ENCODE data around the gene FGF21. TPM values are rescaled to one million over a fixed set of nuclear protein-coding genes. Genes with fewer than 3 reads are reported as not detected.
A peak's percentile ranks its signal among the peaks of the same experiment; 100 is the strongest.

FGF21 gene
- total and polyA plus RNA-seq, 4 experiments from 2014 or later = not detected

DNA sequence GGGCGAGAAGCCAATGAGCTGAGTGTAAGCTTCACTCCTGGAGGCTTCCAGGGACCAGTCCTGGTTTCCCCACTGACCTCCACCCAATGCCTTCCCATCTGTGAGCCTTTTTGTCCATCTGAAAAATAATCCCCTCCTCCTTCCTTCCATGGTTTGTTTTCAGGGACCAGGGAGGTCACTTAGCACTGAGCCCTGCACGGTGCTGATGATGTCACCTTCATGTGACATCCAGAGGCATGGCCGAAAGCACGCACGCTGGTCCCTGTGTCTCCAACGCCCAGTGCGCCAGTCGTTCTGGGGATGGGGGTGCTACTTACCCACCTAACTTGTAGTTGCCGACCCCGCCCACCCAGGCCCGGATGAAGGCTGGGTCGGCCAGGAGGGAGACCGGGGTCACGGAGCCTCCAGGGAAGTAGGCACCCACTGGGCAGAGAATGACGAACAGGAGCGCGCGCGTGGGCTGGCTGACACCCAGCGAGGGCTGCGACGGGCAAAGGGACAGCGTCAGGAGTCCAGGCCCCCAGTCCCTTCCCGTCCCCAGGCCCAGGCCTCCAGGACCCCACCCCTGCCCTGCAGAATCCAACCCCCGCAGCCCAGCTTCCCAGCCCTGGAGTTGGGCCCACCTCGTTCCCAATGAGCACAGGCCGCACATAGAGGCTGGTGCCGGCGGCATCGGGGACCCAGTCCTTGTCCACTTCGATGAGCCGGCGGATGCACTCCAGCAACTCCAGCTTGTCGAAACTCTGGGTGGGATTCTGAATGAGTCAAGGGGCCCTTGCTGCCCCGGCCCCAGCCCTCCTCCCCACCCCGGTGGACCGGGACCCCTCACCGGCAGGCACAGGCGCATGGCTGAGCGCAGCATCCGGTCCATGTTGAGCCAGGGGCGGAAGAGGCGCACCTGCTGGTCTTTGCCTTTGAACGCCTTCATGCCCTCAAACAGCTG is 44.3 kb downstream of the FGF21 start:
- intact Hi-C loops (cut with micrococcal nuclease) = no loop called here
- no peaks in the 10 kb centered on the region for H3K36me3 Mint-ChIP-seq
- POLR2A ChIA-PET (ENCODE audit: partially characterized antibody) = interaction anchor here (1.0 kb wide), 1 partner anchor 165 kb away, joined by 3 read pairs; the partner anchor contains the start of gene FTL
- H3K27me3 Mint-ChIP-seq = no peaks in the 10 kb centered on the region
- no peaks in the 10 kb centered on the region for H3K36me3 ChIP-seq (ENCODE audit: insufficient read depth, low read length)
- H3K4me1 Mint-ChIP-seq = peaks cover 6 to 13% (median 7%) of the 10 kb centered on the region in 4 donors
- H3K4me3 ChIP-seq (ENCODE audit: low read length in 2 of 2) = no peak overlapping the region
- no peak for DNase-seq
- no peaks in the 10 kb centered on the region for H3K9me3 Mint-ChIP-seq
- no peaks in the 10 kb centered on the region for H3K27me3 ChIP-seq (ENCODE audit: insufficient read depth, low read length)
- no peak overlapping the region for H3K4me3 Mint-ChIP-seq
- H3K27ac ChIP-seq (ENCODE audit: low read depth, low read length) = no peak overlapping the region
- peaks cover 5% of the 10 kb centered on the region for H3K4me1 ChIP-seq (ENCODE audit: insufficient read depth, low read length)
- CTCF ChIA-PET (ENCODE audit: partially characterized antibody) = interaction anchor here (0.8 to 2.0 kb wide), 2 partner anchors 12 to 42 kb away, joined by 3 to 11 read pairs; no protein-coding TSS in a partner anchor
- no peaks in the 10 kb centered on the region for H3K9me3 ChIP-seq (ENCODE audit: control insufficient read depth in 1 of 2, low read length in 2 of 2)
- no peak overlapping the region for H3K27ac Mint-ChIP-seq

DNA sequence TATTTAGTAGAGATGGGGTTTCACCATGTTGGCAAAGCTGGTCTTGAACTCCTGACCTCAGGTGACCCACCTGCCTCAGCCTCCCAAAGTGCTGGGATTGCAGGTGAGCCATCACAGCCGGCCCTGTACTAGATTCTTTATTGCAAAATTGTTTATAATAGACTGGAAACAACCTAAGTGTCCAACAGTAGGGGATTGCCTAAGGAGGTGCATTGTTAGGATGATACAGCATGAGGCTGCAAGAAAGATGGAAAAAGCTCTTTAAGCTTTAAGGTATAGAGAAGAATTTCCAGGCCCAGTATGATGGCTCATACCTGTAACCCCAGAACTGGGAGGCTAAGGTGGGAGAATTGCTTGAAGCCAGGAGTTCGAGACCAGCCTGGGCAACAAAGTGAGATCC is 47.3 kb downstream of the FGF21 start:
- CTCF ChIA-PET (ENCODE audit: partially characterized antibody) = interaction anchor here (1.4 to 2.6 kb wide), 4 partner anchors 14 to 40 kb away, joined by 3 to 19 read pairs (median 5); partner anchors contain the start of gene HSD17B14
- Histone ChIP-seq H3K9me3 (ENCODE audit: control insufficient read depth in 1 of 2, low read length in 2 of 2) (no peaks in the 10 kb centered on the region), H3K4me3 (ENCODE audit: low read length in 2 of 2) (no peak overlapping the region), H3K4me1 (ENCODE audit: insufficient read depth, low read length) (no peaks in the 10 kb centered on the region), H3K36me3 (ENCODE audit: insufficient read depth, low read length) (no peaks in the 10 kb centered on the region), H3K27ac (ENCODE audit: low read depth, low read length) (no peak overlapping the region), H3K27me3 (ENCODE audit: insufficient read depth, low read length) (no peaks in the 10 kb centered on the region)
- no peaks in the 10 kb centered on the region for H3K36me3 Mint-ChIP-seq
- H3K9me3 Mint-ChIP-seq = peaks cover 0 to 3% (median 0%) of the 10 kb centered on the region in 8 donors
- DNase-seq = no peak
- no peak overlapping the region for H3K27ac Mint-ChIP-seq
- H3K4me1 Mint-ChIP-seq = peaks cover under 1 to 10% (median 5%) of the 10 kb centered on the region in 4 donors
- H3K27me3 Mint-ChIP-seq = no peaks in the 10 kb centered on the region
- intact Hi-C loops (cut with micrococcal nuclease) = no loop called here
- POLR2A ChIA-PET (ENCODE audit: partially characterized antibody) = no interaction called here
- no peak overlapping the region for H3K4me3 Mint-ChIP-seq

DNA sequence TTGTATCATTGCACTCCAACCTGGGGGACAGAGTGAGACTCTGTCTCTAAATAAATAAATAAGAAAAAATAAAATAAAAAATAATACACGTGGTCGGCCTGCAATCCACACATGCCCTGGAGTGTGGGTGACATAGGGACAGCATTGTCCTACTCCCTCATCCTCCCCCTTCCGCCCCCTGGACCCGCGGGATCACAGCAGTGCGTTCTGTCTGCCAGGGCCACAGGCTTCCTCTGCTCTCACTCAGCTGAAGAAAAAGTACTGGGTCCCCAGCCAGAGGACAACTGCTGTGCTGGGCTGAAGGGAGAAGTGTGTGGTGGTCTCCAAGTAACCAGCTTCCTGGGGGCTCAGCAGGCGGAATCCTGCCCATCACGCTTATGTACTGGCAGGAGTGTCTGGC is 49.2 kb downstream of the FGF21 start:
- Histone ChIP-seq H3K9me3 (ENCODE audit: control insufficient read depth in 1 of 2, low read length in 2 of 2) (no peaks in the 10 kb centered on the region), H3K4me3 (ENCODE audit: low read length in 2 of 2) (no peak overlapping the region), H3K36me3 (ENCODE audit: insufficient read depth, low read length) (no peaks in the 10 kb centered on the region), H3K27me3 (ENCODE audit: insufficient read depth, low read length) (no peaks in the 10 kb centered on the region), H3K4me1 (ENCODE audit: insufficient read depth, low read length) (peaks cover 2% of the 10 kb centered on the region), H3K27ac (ENCODE audit: low read depth, low read length) (no peak overlapping the region)
- peak overlapping the region in 1 of 7 donors; percentile 33 for H3K27ac Mint-ChIP-seq
- H3K4me3 Mint-ChIP-seq = no peak overlapping the region
- POLR2A ChIA-PET (ENCODE audit: partially characterized antibody) = no interaction called here
- no peaks in the 10 kb centered on the region for H3K27me3 Mint-ChIP-seq
- CTCF ChIA-PET (ENCODE audit: partially characterized antibody) = interaction anchor here (0.9 to 1.0 kb wide), 2 partner anchors 9 to 16 kb away, joined by 3 read pairs; no protein-coding TSS in a partner anchor
- peaks cover 0 to 3% (median 0%) of the 10 kb centered on the region in 8 donors for H3K9me3 Mint-ChIP-seq
- peaks cover 7 to 23% (median 15%) of the 10 kb centered on the region in 4 donors for H3K4me1 Mint-ChIP-seq
- no peak for DNase-seq
- intact Hi-C loops (cut with micrococcal nuclease) = no loop called here
- H3K36me3 Mint-ChIP-seq = peaks cover 0 to 6% of the 10 kb centered on the region in 2 donors

DNA sequence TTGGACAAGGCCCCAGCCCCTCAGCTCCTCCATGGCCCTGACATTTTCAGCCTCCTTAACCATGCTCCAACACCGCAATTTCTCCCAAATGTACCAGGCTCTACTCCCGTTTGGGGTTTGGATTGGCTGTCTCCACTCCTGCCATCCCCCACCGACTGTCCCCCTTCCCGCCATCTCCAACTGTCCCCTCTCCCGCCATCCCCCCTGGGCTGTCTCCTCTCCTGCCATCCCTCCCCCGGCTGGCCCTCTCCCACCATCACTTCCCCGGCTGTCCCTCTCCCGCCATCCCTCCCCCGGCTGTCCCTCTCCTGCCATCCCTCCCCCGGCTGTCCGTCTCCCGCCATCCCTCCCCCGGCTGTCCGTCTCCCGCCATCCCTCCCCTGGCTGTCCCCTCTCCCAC is 50.1 kb downstream of the FGF21 start:
- H3K4me3 ChIP-seq (ENCODE audit: low read length in 2 of 2) = no peak overlapping the region
- intact Hi-C loops (cut with micrococcal nuclease) = no loop called here
- no peak overlapping the region for H3K4me3 Mint-ChIP-seq
- POLR2A ChIA-PET (ENCODE audit: partially characterized antibody) = no interaction called here
- peaks cover 0 to 3% (median 0%) of the 10 kb centered on the region in 8 donors for H3K9me3 Mint-ChIP-seq
- no peak overlapping the region for H3K27ac ChIP-seq (ENCODE audit: low read depth, low read length)
- no peaks in the 10 kb centered on the region for H3K27me3 ChIP-seq (ENCODE audit: insufficient read depth, low read length)
- peaks cover 12% of the 10 kb centered on the region for H3K4me1 ChIP-seq (ENCODE audit: insufficient read depth, low read length)
- CTCF ChIA-PET (ENCODE audit: partially characterized antibody) = no interaction called here
- H3K27ac Mint-ChIP-seq = peak overlapping the region in 2 of 7 donors; percentile 36 to 57
- peaks cover 13 to 33% (median 22%) of the 10 kb centered on the region in 4 donors for H3K4me1 Mint-ChIP-seq
- no peaks in the 10 kb centered on the region for H3K27me3 Mint-ChIP-seq
- no peaks in the 10 kb centered on the region for H3K9me3 ChIP-seq (ENCODE audit: control insufficient read depth in 1 of 2, low read length in 2 of 2)
- peaks cover 0 to 6% of the 10 kb centered on the region in 2 donors for H3K36me3 Mint-ChIP-seq
- no peaks in the 10 kb centered on the region for H3K36me3 ChIP-seq (ENCODE audit: insufficient read depth, low read length)
- no peak for DNase-seq

DNA sequence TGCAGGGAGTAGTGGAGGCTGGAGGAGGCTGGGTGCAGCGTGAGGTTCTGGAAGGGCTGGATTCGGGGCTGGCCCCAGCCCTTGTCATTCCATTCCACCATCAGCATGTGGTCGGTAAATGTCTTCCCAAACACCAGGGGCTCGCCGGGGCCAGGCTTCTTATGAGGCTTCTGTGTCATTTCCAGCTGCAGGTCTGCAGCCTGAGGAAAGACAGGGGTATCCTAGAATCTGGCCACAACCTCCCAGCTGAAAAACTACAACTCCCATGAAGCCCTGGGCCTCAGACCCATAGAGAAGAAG is 51.1 kb downstream of the FGF21 start:
- Mint-ChIP-seq H3K4me1 (peaks cover 13 to 34% (median 23%) of the 10 kb centered on the region in 4 donors), H3K27ac (peak overlapping the region in 3 of 7 donors; percentile 64 to 78 (median 74)), H3K4me3 (peak overlapping the region in 2 of 8 donors; percentile 59 to 75), H3K36me3 (peaks cover 0 to 6% of the 10 kb centered on the region in 2 donors), H3K9me3 (peaks cover 0 to 3% (median 0%) of the 10 kb centered on the region in 8 donors), H3K27me3 (no peaks in the 10 kb centered on the region)
- peak in 4 of 5 donors; percentile 42 to 60 (median 54) for DNase-seq
- no peak overlapping the region for H3K27ac ChIP-seq (ENCODE audit: low read depth, low read length)
- no peaks in the 10 kb centered on the region for H3K36me3 ChIP-seq (ENCODE audit: insufficient read depth, low read length)
- peaks cover 13% of the 10 kb centered on the region for H3K4me1 ChIP-seq (ENCODE audit: insufficient read depth, low read length)
- POLR2A ChIA-PET (ENCODE audit: partially characterized antibody) = interaction anchor here (1.1 to 2.1 kb wide), 3 partner anchors 11 to 68 kb away, joined by 4 to 5 read pairs (median 4); no protein-coding TSS in a partner anchor
- H3K4me3 ChIP-seq (ENCODE audit: low read length in 2 of 2) = no peak overlapping the region
- H3K9me3 ChIP-seq (ENCODE audit: control insufficient read depth in 1 of 2, low read length in 2 of 2) = no peaks in the 10 kb centered on the region
- H3K27me3 ChIP-seq (ENCODE audit: insufficient read depth, low read length) = no peaks in the 10 kb centered on the region
- intact Hi-C loops (cut with micrococcal nuclease) = no loop called here
- CTCF ChIA-PET (ENCODE audit: partially characterized antibody) = interaction anchor here (1.2 to 2.7 kb wide), 3 partner anchors 11 to 164 kb away, joined by 4 to 18 read pairs (median 5); no protein-coding TSS in a partner anchor

DNA sequence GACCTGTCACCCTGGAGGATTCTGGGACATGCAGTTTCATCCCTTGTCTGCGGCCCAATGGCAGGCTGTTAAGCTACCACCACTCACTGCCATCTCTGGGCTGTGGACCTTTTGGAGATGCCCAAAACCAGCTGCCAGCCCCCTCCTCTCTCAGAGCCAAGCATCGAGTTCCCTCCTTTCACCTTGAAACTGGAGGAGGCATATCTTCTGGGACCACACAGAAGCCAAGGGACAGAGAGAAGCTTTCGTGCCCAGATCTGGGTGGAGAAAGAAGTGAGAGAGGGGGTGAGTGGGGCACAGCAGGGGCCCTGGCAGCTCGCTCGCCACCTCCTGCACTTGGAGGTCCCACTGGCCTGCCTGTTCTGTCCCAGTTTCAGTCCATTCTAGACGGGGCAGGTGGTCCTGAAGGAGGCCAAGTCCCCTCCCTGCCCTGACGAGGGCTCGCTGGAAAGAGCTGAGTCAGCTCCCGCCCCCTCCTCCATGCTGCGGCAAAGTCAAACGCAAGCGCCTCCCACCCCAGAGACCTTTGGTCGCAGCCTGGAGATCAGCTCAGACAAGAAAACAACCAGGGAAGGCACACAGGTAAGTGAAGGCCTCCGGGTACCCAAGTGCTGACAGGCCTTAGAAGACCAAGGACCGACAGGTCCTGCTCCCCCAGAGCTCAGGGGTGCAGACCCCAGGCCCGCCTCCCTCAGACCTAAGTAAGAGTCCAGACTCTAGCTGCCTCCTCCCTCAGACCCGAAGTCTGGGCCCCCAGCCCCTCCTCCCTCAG is 51.7 kb downstream of the FGF21 start:
- Mint-ChIP-seq H3K4me3 (peak overlapping the region in 3 of 8 donors; percentile 29 to 75 (median 59)), H3K27ac (peak overlapping the region in 3 of 7 donors; percentile 64 to 78 (median 74)), H3K27me3 (no peaks in the 10 kb centered on the region), H3K9me3 (peaks cover 0 to 3% (median 0%) of the 10 kb centered on the region in 8 donors), H3K4me1 (peaks cover 13 to 35% (median 24%) of the 10 kb centered on the region in 4 donors), H3K36me3 (peaks cover 0 to 6% of the 10 kb centered on the region in 2 donors)
- POLR2A ChIA-PET (ENCODE audit: partially characterized antibody) = interaction anchor here (1.1 to 2.1 kb wide), 3 partner anchors 12 to 67 kb away, joined by 4 to 5 read pairs (median 4); no protein-coding TSS in a partner anchor
- DNase-seq = peak in 1 of 5 donors; percentile 52
- no peak overlapping the region for H3K4me3 ChIP-seq (ENCODE audit: low read length in 2 of 2)
- H3K4me1 ChIP-seq (ENCODE audit: insufficient read depth, low read length) = peaks cover 13% of the 10 kb centered on the region
- no peak overlapping the region for H3K27ac ChIP-seq (ENCODE audit: low read depth, low read length)
- no peaks in the 10 kb centered on the region for H3K36me3 ChIP-seq (ENCODE audit: insufficient read depth, low read length)
- intact Hi-C loops (cut with micrococcal nuclease) = no loop called here
- no peaks in the 10 kb centered on the region for H3K9me3 ChIP-seq (ENCODE audit: control insufficient read depth in 1 of 2, low read length in 2 of 2)
- no peaks in the 10 kb centered on the region for H3K27me3 ChIP-seq (ENCODE audit: insufficient read depth, low read length)
- CTCF ChIA-PET (ENCODE audit: partially characterized antibody) = interaction anchor here (1.1 to 2.7 kb wide), 5 partner anchors 9 to 164 kb away, joined by 3 to 18 read pairs (median 4); no protein-coding TSS in a partner anchor
